Testis (tissue), 3 donors: ENCODE results near the gene ATXN7L1. TPM values are rescaled to one million over a fixed set of nuclear protein-coding genes. Genes with fewer than 3 reads are reported as not detected.
"Not testable (repeated sequence)": the region's sequence is repeated elsewhere in the genome, so short reads cannot be mapped to it uniquely, and the experiment has no call there.

Experiments used
- DNase-seq: peaks from one replicate; pipeline ENCODE4 v3.0.0-alpha.2; 2019
- H3K27ac ChIP-seq, 2 donors: fragments of 200-600 bp; sonication (generic); one replicate each; pipeline ENCODE4 v1.5.1; 2019
- H3K27me3 ChIP-seq: fragments of 200-600 bp; sonication (generic); one replicate; pipeline ENCODE4 v1.5.1; 2019
- H3K36me3 ChIP-seq: fragments of 200-600 bp; sonication (generic); one replicate; pipeline ENCODE4 v1.5.1; 2017; ENCODE audit warnings: low read depth; ENCODE audit errors: missing control alignments
- H3K4me1 ChIP-seq: fragments of 200-600 bp; sonication (generic); one replicate; pipeline ENCODE4 v1.5.1; 2019
- H3K4me3 ChIP-seq, 2 donors: fragments of 200-600 bp; sonication (generic); one replicate each; pipeline ENCODE4 v1.5.1; 2017 to 2019
- H3K9me3 ChIP-seq: fragments of 200-600 bp; sonication (generic); one replicate; pipeline ENCODE4 v1.5.1; 2017
- CTCF ChIP-seq, 3 experiments: fragments of 450-650 bp in 2 of 3; fragments of 200-600 bp in 1 of 3; sonication (generic) in 1 of 3; IDR thresholded peaks; one replicate each; pipeline ENCODE4 v1.5.1; 2016 to 2019; ENCODE audit warnings: antibody characterized with exemption in 3 of 3, mild to moderate bottlenecking in 2 of 3, moderate library complexity in 1 of 3
- POLR2A ChIP-seq: fragments of 450-650 bp; IDR thresholded peaks from one replicate; pipeline ENCODE4 v1.6.1; 2017; ENCODE audit warnings: antibody characterized with exemption, mild to moderate bottlenecking, moderate library complexity
- WGBS, 2 donors: methylation state at CpG; one replicate each; pipeline ENCODE4 v1.1.5; 2018; 5-methylcytosine and 5-hydroxymethylcytosine counted together
- intact Hi-C: fragments of 100-400 bp; cut with DNase I; formaldehyde crosslinking; loops from one replicate; pipeline ENCODE4 v1.15.1; 2023; ENCODE audit warnings: low total_unique reads
- polyA plus RNA-seq: library from polyadenylated mRNA; stranded (reverse); fragments of 350-450 nt; fragmentation: Illumina TruSeq; extraction: RNeasy Lipid Tissue Mini Kit (QIAGEN cat#74804); gene quantifications from one replicate; pipeline ENCODE4 v1.2.3, GENCODE V29; 2014; ENCODE audit warnings: low read depth, low replicate concordance; ENCODE audit not compliant: insufficient read depth
- total RNA-seq, 2 donors: library from RNA; depleted of rRNA; stranded (reverse); fragments of >200 nt; gene quantifications; one replicate each; pipeline ENCODE4 v1.2.3, GENCODE V29; 2016

ATXN7L1 gene
- total and polyA plus RNA-seq, 3 donors from 2014 or later = 35.7 to 61.7 (median 35.9) TPM

GRCh38 chr7:105851064-105851463, 25.3 kb downstream of the ATXN7L1 start:
- H3K9me3 ChIP-seq = no peaks in the 10 kb centered on the region
- no peak for TF ChIP-seq POLR2A
- TF ChIP-seq CTCF (IDR thresholded peaks at IDR 0.05) = no peak
- no peak overlapping the region for H3K4me3 ChIP-seq
- 78 to 98% methylated on average over 5 of the region's 5 CpGs for whole genome bisulfite sequencing, 2 donors
- no peaks in the 10 kb centered on the region for H3K36me3 ChIP-seq
- no peak overlapping the region for H3K27ac ChIP-seq
- H3K4me1 ChIP-seq = no peaks in the 10 kb centered on the region
- H3K27me3 ChIP-seq = no peaks in the 10 kb centered on the region
- intact Hi-C loops = no loop called here
- no peak for DNase-seq

DNA sequence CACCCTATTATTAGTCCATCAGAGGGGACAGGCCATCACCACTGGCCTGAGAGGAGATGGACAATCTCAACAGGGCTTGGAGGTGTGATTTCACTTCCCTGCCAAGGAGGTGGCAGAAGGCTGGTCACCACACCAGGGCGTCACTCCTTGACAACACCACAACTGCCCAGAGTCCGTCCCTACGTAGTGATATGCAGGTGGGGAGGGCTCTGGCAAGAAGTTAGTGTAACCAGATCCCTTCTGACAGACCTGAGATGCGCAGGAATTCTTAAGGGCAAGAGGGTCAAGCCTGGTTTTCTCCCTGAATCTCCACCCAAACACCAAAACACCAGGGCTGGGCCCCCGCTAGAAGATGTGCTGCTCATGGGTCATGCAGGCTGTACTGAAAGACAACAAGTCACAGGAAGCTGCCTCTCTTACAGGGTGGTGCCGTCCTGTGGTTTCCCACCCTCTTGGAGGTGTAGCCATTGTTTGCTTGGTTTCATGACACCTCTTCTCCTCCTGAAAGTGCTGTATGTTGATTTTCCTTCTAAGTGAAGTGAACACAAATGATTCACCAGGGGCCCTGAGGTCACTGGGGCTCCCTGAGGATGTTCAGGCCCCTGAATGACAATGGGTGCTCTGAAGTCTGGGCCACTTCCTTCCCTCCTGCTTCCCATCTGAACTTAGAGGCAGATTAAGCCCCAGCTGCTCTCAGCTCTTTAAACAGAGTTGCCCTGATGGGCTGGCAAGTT, 27.1 kb downstream of the ATXN7L1 start:
- intact Hi-C loops = no loop called here
- H3K27ac ChIP-seq = no peak overlapping the region
- H3K27me3 ChIP-seq = no peaks in the 10 kb centered on the region
- H3K9me3 ChIP-seq = no peaks in the 10 kb centered on the region
- DNase-seq = no peak
- no peaks in the 10 kb centered on the region for H3K36me3 ChIP-seq
- no peaks in the 10 kb centered on the region for H3K4me1 ChIP-seq
- H3K4me3 ChIP-seq = no peak overlapping the region
- TF ChIP-seq CTCF (IDR thresholded peaks at IDR 0.05) (no peak), POLR2A (no peak)
- WGBS, 2 donors = 81 to 84% methylated on average over 5 to 6 of the region's 6 CpGs

- WGBS, 2 donors = 94 to 97% methylated on average over 1 of the region's 1 CpG
- intact Hi-C loops = no loop called here
- DNase-seq = no peak
- Histone ChIP-seq H3K4me1 (no peaks in the 10 kb centered on the region), H3K36me3 (no peaks in the 10 kb centered on the region), H3K27me3 (no peaks in the 10 kb centered on the region), H3K9me3 (no peaks in the 10 kb centered on the region), H3K4me3 (no peak overlapping the region), H3K27ac (no peak overlapping the region)
- TF ChIP-seq CTCF (IDR thresholded peaks at IDR 0.05) = no peak
- no peak for TF ChIP-seq POLR2A
Observed at GRCh38 chr7:105846404-105846803, 30.0 kb downstream of the ATXN7L1 start.

- H3K27ac ChIP-seq, H3K27me3 ChIP-seq, intact Hi-C loops, H3K4me1 ChIP-seq, H3K36me3 ChIP-seq, H3K4me3 ChIP-seq, DNase-seq, H3K9me3 ChIP-seq: not testable (repeated sequence)
- 94 to 95% methylated on average over 5 of the region's 5 CpGs for WGBS, 2 donors
Observed at GRCh38 chr7:105844681-105845080, 31.7 kb downstream of the ATXN7L1 start.

- TF ChIP-seq CTCF (IDR thresholded peaks at IDR 0.05) = no peak
- TF ChIP-seq POLR2A = no peak
- no peak for DNase-seq
- 86 to 96% methylated on average over 3 of the region's 3 CpGs for WGBS, 2 donors
- Histone ChIP-seq H3K9me3 (no peaks in the 10 kb centered on the region), H3K27me3 (no peaks in the 10 kb centered on the region), H3K4me3 (no peak overlapping the region), H3K27ac (no peak overlapping the region), H3K36me3 (no peaks in the 10 kb centered on the region), H3K4me1 (peaks cover 4% of the 10 kb centered on the region)
- intact Hi-C loops = no loop called here
Observed at GRCh38 chr7:105841866-105842265, 34.5 kb downstream of the ATXN7L1 start.
